Calu3 (cell line): ENCODE data around the gene MEST. TPM values are rescaled to one million over a fixed set of nuclear protein-coding genes. Genes with fewer than 3 reads are reported as not detected.
"Not testable (repeated sequence)": the region's sequence is repeated elsewhere in the genome, so short reads cannot be mapped to it uniquely, and the experiment has no call there.

Source experiments
- BruUV-seq: library from RNA; stranded (reverse); fragments of 400-500 nt; replicated peaks from 2 replicates; lab custom pipeline; 2021; lab: Mats Ljungman, UMichigan
- CTCF ChIA-PET: fragments of 300-600 bp; sonication (Branson Sonifier 250); formaldehyde crosslinking; loops from one replicate; lab custom pipeline; 2022; ENCODE audit warnings: antibody characterized with exemption; lab: Charles Lee
- DNase-seq: peaks from one replicate; pipeline ENCODE4 v3.0.0; 2022
- H3K27ac Mint-ChIP-seq: one replicate; pipeline ENCODE4 v1.8.0; 2022; ENCODE audit warnings: mixed read lengths; ENCODE audit not compliant: unreplicated experiment
- H3K27me3 Mint-ChIP-seq: one replicate; pipeline ENCODE4 v1.8.0; 2022; ENCODE audit warnings: mixed read lengths; ENCODE audit not compliant: unreplicated experiment
- H3K36me3 Mint-ChIP-seq: one replicate; pipeline ENCODE4 v1.8.0; 2022; ENCODE audit warnings: mild to moderate bottlenecking, moderate library complexity, mixed read lengths; ENCODE audit not compliant: insufficient read depth, unreplicated experiment
- H3K4me1 Mint-ChIP-seq: one replicate; pipeline ENCODE4 v1.8.0; 2022; ENCODE audit warnings: mild to moderate bottlenecking, low read depth, mixed read lengths; ENCODE audit not compliant: unreplicated experiment
- H3K4me3 Mint-ChIP-seq: one replicate; pipeline ENCODE4 v1.8.0; 2022; ENCODE audit warnings: mild to moderate bottlenecking, low read depth, moderate library complexity, mixed read lengths; ENCODE audit not compliant: unreplicated experiment
- H3K9me3 Mint-ChIP-seq: one replicate; pipeline ENCODE4 v1.8.0; 2022; ENCODE audit warnings: low read depth, mixed read lengths; ENCODE audit not compliant: unreplicated experiment
- intact Hi-C: fragments of 100-400 bp; cut with micrococcal nuclease; formaldehyde crosslinking; loops from one replicate; pipeline ENCODE4 v1.10.0; 2022; ENCODE audit not compliant: unreplicated experiment
- total RNA-seq: library from RNA; stranded (reverse); gene quantifications from 2 replicates; pipeline ENCODE4 v1.2.3, GENCODE V29; 2022
- TF ChIP-seq, protein P1 (sequence below): fragments of 200-600 bp; IDR thresholded peaks from one replicate; pipeline ENCODE4 v1.8.0; 2022; ENCODE audit warnings: antibody characterized with exemption; ENCODE audit not compliant: unreplicated experiment

The MEST gene
- total RNA-seq, 1 experiment from 2014 or later = 62.6 TPM

- DNase-seq = no peak
- TSS peak; percentile 65 for BruUV-seq
- Mint-ChIP-seq H3K27me3 (no peaks in the 10 kb centered on the region), H3K9me3 (no peaks in the 10 kb centered on the region), H3K36me3 (peaks cover 10% of the 10 kb centered on the region), H3K4me1 (no peaks in the 10 kb centered on the region), H3K4me3 (no peak overlapping the region), H3K27ac (no peak overlapping the region)
- CTCF ChIA-PET = no interaction called here
- TF ChIP-seq, protein P1, sequence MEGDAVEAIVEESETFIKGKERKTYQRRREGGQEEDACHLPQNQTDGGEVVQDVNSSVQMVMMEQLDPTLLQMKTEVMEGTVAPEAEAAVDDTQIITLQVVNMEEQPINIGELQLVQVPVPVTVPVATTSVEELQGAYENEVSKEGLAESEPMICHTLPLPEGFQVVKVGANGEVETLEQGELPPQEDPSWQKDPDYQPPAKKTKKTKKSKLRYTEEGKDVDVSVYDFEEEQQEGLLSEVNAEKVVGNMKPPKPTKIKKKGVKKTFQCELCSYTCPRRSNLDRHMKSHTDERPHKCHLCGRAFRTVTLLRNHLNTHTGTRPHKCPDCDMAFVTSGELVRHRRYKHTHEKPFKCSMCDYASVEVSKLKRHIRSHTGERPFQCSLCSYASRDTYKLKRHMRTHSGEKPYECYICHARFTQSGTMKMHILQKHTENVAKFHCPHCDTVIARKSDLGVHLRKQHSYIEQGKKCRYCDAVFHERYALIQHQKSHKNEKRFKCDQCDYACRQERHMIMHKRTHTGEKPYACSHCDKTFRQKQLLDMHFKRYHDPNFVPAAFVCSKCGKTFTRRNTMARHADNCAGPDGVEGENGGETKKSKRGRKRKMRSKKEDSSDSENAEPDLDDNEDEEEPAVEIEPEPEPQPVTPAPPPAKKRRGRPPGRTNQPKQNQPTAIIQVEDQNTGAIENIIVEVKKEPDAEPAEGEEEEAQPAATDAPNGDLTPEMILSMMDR = no peak
- intact Hi-C loops = no loop called here
Measured at GRCh38 chr7:130505753-130506152, 13.9 kb downstream of the MEST start.

DNA sequence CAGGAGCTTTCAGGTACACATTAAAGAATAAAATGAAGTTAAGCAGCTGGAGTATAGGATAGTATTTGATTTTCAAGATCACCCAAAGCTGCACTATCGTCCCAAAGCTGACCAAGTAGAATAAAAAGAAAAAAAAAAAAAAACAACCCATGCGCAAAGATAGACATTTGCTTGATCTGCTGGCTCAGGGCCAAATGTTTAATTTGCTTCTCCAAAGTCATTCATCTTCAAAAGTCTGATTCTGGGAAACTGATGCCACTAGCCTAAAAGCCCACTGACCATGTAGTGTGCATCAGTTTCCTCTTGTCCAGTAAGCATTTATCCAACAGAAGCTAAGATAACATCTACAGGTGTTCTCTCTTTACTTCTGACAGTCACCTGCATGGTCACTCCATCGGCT is 14.5 kb downstream of the MEST start:
- no TSS peak for BruUV-seq
- no peaks in the 10 kb centered on the region for H3K27me3 Mint-ChIP-seq
- TF ChIP-seq, protein P1 = no peak

DNA sequence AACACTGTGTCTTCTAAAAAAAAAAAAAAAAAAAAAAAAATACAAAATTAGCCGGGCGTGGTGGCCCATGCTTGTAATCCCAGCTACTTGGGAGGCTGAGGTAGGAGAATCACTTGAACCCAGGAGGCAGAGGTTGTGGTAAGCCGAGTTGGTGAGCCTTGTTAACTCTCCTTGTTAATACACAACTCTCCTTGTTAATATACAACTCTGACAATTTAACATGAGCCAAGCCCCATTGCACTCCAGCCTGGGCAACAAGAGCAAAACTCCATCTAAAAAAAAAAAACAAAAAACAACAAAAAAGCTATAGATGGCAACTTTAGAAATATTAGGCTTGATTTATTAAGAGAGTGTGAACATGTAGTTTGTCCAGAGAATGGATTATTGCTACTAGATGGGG is 20.2 kb downstream of the MEST start:
- intact Hi-C loops, H3K36me3 Mint-ChIP-seq, BruUV-seq, H3K9me3 Mint-ChIP-seq, H3K4me1 Mint-ChIP-seq, H3K27me3 Mint-ChIP-seq, H3K4me3 Mint-ChIP-seq, DNase-seq, H3K27ac Mint-ChIP-seq: not testable (repeated sequence)
- CTCF ChIA-PET = interaction anchor here (0.9 to 1.0 kb wide), 2 partner anchors 23 to 252 kb away, joined by 3 to 6 read pairs; no protein-coding TSS in a partner anchor

More for the DNA sequence above, 14.5 kb downstream of the MEST start:
- no peak for DNase-seq
- CTCF ChIA-PET = no interaction called here
- intact Hi-C loops = no loop called here
- no peaks in the 10 kb centered on the region for H3K4me1 Mint-ChIP-seq
- no peaks in the 10 kb centered on the region for H3K9me3 Mint-ChIP-seq
- H3K36me3 Mint-ChIP-seq = peaks cover 10% of the 10 kb centered on the region
- no peak overlapping the region for H3K4me3 Mint-ChIP-seq
- H3K27ac Mint-ChIP-seq = no peak overlapping the region

DNA sequence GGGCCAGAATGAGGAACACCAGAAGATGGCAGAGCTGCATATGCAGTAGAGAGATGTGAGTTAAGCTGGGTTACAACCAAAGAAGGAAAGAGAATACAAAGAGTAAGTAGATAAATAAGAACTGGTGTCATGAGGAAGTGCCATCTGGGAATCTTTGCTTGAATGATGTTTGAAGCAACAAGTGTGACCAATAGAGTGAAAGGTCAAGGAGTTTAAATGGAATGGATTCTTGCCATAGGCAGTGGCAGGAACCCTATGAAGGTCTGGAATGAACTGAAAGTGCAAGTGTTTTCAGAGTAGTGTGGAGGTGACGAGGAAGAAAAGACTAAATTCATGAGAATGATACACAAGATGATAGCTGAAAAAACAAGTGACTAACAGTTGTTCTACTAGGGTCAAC is 21.6 kb downstream of the MEST start:
- no TSS peak for BruUV-seq
- TF ChIP-seq, protein P1 = no peak
- Mint-ChIP-seq H3K4me1 (no peaks in the 10 kb centered on the region), H3K27ac (no peak overlapping the region), H3K27me3 (no peaks in the 10 kb centered on the region), H3K4me3 (no peak overlapping the region), H3K9me3 (no peaks in the 10 kb centered on the region), H3K36me3 (no peaks in the 10 kb centered on the region)
- intact Hi-C loops = no loop called here
- CTCF ChIA-PET = no interaction called here
- DNase-seq = no peak

DNA sequence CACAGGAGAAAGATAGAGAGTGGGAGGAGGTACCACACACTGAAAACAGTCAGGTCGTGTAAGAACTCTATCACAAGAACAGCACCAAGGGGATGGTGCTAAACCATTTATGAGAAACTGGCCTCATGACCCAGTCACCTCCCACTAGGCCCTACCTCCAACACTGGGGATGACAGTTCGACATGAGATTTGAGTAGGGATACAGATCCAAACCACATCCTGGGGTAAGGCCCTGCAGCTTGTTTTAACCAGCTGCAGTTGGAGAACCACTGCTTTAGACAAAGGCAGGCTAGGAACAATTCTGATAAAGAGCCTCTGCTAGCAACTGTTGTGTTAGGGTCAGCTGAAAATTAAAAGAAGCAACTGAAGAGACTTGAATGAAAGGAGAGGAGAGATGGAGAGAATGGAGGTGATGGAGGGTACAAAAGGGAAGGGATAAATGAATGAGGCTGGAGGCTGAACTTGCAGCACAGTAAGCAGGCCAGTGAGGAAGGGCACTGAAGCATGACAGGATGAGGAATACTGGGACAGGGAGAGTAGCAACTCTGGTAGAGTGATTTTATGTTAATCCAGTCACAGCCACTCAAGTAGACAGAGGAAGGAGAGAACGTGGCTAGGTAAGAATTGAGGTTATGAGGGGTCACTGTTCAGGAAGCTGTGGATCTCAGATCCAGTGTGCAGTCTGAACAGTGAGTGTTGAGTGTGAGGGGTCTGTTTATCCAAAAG is 23.6 kb downstream of the MEST start:
- H3K4me3 Mint-ChIP-seq = no peak overlapping the region
- intact Hi-C loops = no loop called here
- no peaks in the 10 kb centered on the region for H3K27me3 Mint-ChIP-seq
- CTCF ChIA-PET = no interaction called here
- H3K9me3 Mint-ChIP-seq = no peaks in the 10 kb centered on the region
- DNase-seq = no peak
- H3K4me1 Mint-ChIP-seq = no peaks in the 10 kb centered on the region
- no TSS peak for BruUV-seq
- H3K36me3 Mint-ChIP-seq = no peaks in the 10 kb centered on the region
- TF ChIP-seq, protein P1 = no peak
- H3K27ac Mint-ChIP-seq = no peak overlapping the region
